GM06990 (cell line): ENCODE measurements around the gene PHACTR2.
"Not testable (repeated sequence)": the region's sequence is repeated elsewhere in the genome, so short reads cannot be mapped to it uniquely, and the experiment has no call there.

ENCODE experiments used
- DNase-seq: peaks from one replicate; pipeline ENCODE4 v3.0.0-alpha.2; 2011; ENCODE audit not compliant: insufficient read length; ENCODE audit errors: extremely low read depth
- H3K27me3 ChIP-seq: replicated peaks from 2 replicates; pipeline ENCODE4 v1.6.0; 2011; ENCODE audit warnings: low read length; ENCODE audit not compliant: control insufficient read depth, insufficient read depth
- H3K36me3 ChIP-seq: 2 replicates; pipeline ENCODE4 v1.5.1; 2011; ENCODE audit warnings: low read length; ENCODE audit not compliant: control insufficient read depth, insufficient read depth
- H3K4me3 ChIP-seq: replicated peaks from 2 replicates; pipeline ENCODE4 v1.5.1; 2011; ENCODE audit warnings: low read depth, mild to moderate bottlenecking, control low read depth, low read length
- CTCF ChIP-seq: IDR thresholded peaks from 2 replicates; pipeline ENCODE4 v1.5.1; 2011; ENCODE audit warnings: low read length, control low read depth, mild to moderate bottlenecking, inconsistent platforms; ENCODE audit not compliant: insufficient read depth, poor library complexity, severe bottlenecking

Gene PHACTR2

GRCh38 chr6:143782481-143782880, 104.7 kb downstream of the PHACTR2 start:
- no peak overlapping the region for H3K4me3 ChIP-seq
- no peak for DNase-seq
- no peaks in the 10 kb centered on the region for H3K27me3 ChIP-seq
- H3K36me3 ChIP-seq = no peaks in the 10 kb centered on the region
- no peak for TF ChIP-seq CTCF

- no peak overlapping the region for H3K4me3 ChIP-seq
- no peak for TF ChIP-seq CTCF
- H3K36me3 ChIP-seq = no peaks in the 10 kb centered on the region
- no peaks in the 10 kb centered on the region for H3K27me3 ChIP-seq
- DNase-seq = no peak
Measured at GRCh38 chr6:143783077-143783476, 105.3 kb downstream of the PHACTR2 start.

- no peak for DNase-seq
- TF ChIP-seq CTCF = no peak
- Histone ChIP-seq H3K36me3 (no peaks in the 10 kb centered on the region), H3K27me3 (no peaks in the 10 kb centered on the region), H3K4me3 (no peak overlapping the region)
Measured at GRCh38 chr6:143784316-143784715, 106.6 kb downstream of the PHACTR2 start.

GRCh38 chr6:143786371-143786770, 108.6 kb downstream of the PHACTR2 start:
- H3K27me3 ChIP-seq, H3K4me3 ChIP-seq, H3K36me3 ChIP-seq, DNase-seq: not testable (repeated sequence)

- no peaks in the 10 kb centered on the region for H3K36me3 ChIP-seq
Measured at GRCh38 chr6:143792402-143793279, 114.9 kb downstream of the PHACTR2 start.

GRCh38 chr6:143793280-143793619, 115.5 kb downstream of the PHACTR2 start:
- H3K27me3 ChIP-seq = no peaks in the 10 kb centered on the region
- H3K36me3 ChIP-seq = no peaks in the 10 kb centered on the region
- no peak overlapping the region for H3K4me3 ChIP-seq
- DNase-seq = no peak
- no peak for TF ChIP-seq CTCF

More at GRCh38 chr6:143792402-143793279, 114.9 kb downstream of the PHACTR2 start:
- no peak for TF ChIP-seq CTCF
- no peak overlapping the region for H3K4me3 ChIP-seq
- DNase-seq = no peak
- H3K27me3 ChIP-seq = no peaks in the 10 kb centered on the region

GRCh38 chr6:143796551-143796950, 118.8 kb downstream of the PHACTR2 start:
- DNase-seq, H3K4me3 ChIP-seq, H3K36me3 ChIP-seq, H3K27me3 ChIP-seq: not testable (repeated sequence)

- H3K27me3 ChIP-seq, H3K36me3 ChIP-seq, DNase-seq, H3K4me3 ChIP-seq: not testable (repeated sequence)
Measured at GRCh38 chr6:143798487-143798886, 120.7 kb downstream of the PHACTR2 start.
